GM21447 (cell line): ENCODE measurements around the gene FTO.

Source experiments
- ATAC-seq: cut with Tn5 transposase; IDR thresholded peaks from one replicate; pipeline ENCODE4 v1.9.1; 2021; ENCODE audit not compliant: unreplicated experiment

The FTO gene

GRCh38 chr16:54142787-54143186 lies 438.8 kb downstream of the FTO start:
- no peak for ATAC-seq

- no peak for ATAC-seq
These were observed 439.5 kb downstream of the FTO start for GRCh38 chr16:54143410-54143809.

- no peak for ATAC-seq
These were observed 440.1 kb downstream of the FTO start for GRCh38 chr16:54143934-54144571.

GRCh38 chr16:54144572-54144947 lies 440.6 kb downstream of the FTO start:
- no peak for ATAC-seq

- ATAC-seq, result no peak
These were observed 441.9 kb downstream of the FTO start for GRCh38 chr16:54145881-54146280.

- no peak for ATAC-seq
These were observed 445.0 kb downstream of the FTO start for GRCh38 chr16:54148974-54149373.

GRCh38 chr16:54150861-54151260 lies 446.9 kb downstream of the FTO start:
- no peak for ATAC-seq

GRCh38 chr16:54152362-54153239 lies 448.6 kb downstream of the FTO start:
- ATAC-seq, result no peak

GRCh38 chr16:54153240-54153934 lies 449.4 kb downstream of the FTO start:
- ATAC-seq, result no peak

GRCh38 chr16:54156349-54156748 lies 452.4 kb downstream of the FTO start:
- ATAC-seq, result no peak

GRCh38 chr16:54158986-54159385 lies 455.0 kb downstream of the FTO start:
- ATAC-seq, result no peak

GRCh38 chr16:54159490-54160080 lies 455.6 kb downstream of the FTO start:
- ATAC-seq, result no peak

GRCh38 chr16:54160252-54160860 lies 456.4 kb downstream of the FTO start:
- no peak for ATAC-seq

GRCh38 chr16:54160939-54161897 lies 457.3 kb downstream of the FTO start:
- no peak for ATAC-seq

- no peak for ATAC-seq
These were observed 459.4 kb downstream of the FTO start for GRCh38 chr16:54163197-54163843.

GRCh38 chr16:54164789-54165173 lies 460.8 kb downstream of the FTO start:
- ATAC-seq, result no peak

- no peak for ATAC-seq
These were observed 461.4 kb downstream of the FTO start for GRCh38 chr16:54165174-54165911.

GRCh38 chr16:54165912-54166865 lies 462.2 kb downstream of the FTO start:
- no peak for ATAC-seq
